Stimulated activated CD4-positive, alpha-beta T cell treated with anti-CD3 and anti-CD28 coated beads, TNF-alpha, amount 100 ng/mL, for 24 hours (primary cell): Measurements from ENCODE around the gene RPL6.

Source experiments
- DNase-seq, 3 experiments: peaks; one replicate each; pipeline ENCODE4 v3.0.0-alpha.2; 2020; ENCODE audit warnings: low read depth in 3 of 3

The RPL6 gene

DNA sequence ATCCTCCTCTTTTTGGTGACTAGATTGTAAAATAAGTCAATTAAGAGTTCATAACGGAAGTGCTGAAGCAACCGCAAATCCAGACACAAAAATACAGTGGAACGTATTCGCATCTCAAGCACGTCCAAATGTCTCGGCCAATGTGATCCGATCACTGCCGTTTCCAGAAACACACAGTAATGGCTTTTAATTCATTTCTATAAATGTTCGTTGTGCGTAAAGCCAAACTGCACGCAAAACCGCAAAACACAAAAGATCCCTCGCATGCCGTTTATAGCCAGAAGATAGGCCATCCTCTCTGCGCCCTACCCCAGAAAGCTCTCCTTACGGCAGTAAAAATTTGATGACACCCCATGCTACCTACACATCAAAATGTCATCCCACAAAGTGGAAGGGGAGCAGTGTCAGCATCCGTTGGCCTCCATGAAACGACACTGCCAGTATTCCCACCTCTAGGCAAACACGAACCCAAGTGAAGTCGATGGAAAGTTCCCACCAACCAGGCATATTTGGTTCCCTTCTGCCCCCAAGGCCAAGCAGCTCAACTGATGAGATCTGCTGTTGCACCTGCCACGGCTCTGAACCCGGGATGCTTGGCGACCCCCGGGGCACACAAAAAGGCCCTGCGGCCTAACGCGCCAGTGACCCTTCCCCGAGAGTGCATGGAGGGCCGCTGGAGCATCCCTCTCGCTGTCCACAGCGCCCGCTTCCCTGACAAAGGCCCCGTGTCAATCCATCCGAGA, 28.6 kb downstream of the RPL6 start:
- no peak for DNase-seq

DNA sequence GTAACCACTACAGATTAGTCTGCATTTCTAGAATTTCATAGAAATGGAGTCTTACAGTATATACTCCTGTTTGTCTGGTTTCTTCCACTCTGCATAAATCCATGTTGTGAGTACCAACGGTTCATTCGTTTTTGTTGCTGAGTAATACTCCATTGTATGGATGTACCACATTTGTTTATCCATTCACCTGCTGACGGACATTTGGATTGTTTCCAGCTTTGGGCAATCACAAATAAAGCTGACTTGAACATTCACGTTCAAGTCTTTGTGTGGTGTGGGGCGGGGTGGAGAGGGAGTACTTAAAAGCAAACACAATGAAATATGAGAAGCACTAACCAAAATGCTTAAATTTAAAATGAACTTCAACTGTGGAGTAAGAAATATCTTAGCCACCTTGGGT, 34.3 kb downstream of the RPL6 start:
- no peak for DNase-seq

DNA sequence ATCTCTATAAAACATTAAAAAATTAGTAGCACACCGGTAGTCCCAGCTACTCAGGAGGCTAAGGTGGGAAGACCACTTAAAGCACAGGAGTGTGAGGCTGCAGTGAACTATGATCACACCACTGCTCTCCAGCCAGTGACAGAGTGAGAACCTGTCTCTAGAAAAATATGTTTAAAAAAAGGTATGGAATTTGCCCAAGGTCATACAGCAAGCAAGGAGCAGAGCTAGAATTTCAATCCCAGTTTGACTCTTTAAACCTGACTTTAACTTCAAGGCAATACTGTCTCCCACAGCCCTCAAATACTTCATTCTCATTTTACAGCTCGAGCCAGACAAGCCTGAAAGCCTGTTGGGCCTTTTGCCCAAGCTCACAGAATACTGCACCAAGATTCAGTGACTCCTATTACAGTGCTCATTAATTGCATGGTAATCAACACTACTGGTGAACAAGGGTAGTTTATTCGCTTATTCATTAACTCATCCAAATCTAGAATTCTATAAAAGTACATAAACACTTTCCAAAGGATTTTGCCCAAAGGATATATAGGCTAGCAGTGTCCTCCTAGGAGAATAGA, 35.2 kb downstream of the RPL6 start:
- no peak for DNase-seq

DNA sequence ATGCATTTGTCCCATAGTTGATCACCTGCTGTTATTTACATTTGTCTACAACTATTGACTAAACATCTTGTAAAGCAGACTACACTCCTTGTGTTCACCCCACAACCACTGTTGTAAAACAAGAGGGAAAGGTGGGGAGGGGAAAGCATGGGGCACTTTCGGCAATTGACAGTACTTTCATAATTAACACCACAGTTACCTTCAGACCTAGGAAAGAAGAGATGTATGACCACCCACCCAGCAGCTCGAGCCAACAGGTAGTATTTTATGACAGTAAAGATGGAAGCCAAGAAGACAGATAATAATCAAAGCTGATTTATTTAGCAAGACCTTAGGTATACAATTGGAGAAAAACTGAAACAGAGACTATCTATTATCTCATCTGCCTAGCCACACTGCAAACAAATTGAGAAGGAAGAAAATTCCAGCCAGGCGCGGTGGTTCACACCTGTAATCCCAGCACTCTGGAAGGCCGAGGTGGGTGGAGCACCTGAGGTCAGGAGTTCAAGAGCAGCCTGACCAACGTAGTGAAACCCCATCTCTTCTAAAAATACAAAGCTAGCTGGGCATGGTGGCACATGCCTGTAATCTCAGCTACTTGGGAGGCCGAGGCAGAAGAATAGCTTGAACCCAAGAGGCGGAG, 38.4 kb downstream of the RPL6 start:
- DNase-seq: no peak

DNA sequence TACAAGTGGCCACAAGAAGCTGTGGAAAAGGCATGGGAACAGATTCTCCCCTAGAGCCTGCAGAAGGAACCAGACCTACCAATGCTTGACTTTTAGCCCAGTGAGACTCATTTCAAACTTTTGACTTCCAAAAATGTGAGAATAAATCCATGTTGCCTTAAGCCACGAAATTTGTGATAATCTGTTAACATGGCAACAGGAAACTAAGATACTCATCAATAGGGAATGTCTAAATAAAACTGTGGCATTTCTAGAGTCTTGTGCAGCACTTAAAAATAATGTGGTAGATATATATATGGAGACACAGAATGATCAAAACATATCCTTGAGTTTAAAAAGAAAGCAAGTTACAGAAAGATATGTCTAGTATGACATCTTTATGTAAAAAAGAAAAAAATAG, 39.2 kb downstream of the RPL6 start:
- DNase-seq: no peak

DNA sequence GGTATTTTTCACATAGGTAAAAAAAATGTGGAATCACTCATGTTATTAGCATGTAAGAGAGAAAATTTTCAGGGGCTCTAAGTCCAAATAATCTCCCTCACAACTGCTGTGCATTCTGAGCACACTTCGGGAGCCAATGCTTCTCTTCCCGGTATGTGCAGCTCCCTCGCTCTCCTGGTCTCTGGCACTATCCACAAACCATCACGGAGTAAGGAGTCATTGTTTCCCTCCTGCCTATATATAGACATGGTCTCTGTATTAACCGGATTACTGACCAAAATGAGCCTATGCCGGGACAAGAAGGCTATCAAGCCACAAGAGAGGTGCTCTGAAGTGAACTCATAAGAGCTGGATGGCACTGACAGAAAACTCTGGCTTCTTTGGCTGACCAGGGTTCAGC, 40.5 kb downstream of the RPL6 start:
- no peak for DNase-seq

DNA sequence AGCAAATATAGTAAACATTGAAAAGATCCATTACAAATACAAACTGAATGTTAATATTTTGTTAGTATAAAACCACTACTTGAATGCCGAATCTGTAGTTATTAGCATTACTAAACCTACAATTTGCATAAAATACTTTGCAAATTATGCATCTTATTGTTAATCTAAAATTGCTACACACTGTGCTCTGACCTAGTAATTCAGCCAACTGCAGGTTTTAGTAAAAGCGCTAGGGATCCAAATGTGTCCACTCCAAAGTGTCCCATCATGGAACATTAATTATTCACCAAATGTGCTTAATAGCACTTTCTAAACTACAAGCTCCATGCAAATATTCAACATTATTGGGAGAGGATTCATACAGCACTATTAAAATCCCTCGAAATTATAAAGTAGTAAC, 41.4 kb downstream of the RPL6 start:
- no peak for DNase-seq

DNA sequence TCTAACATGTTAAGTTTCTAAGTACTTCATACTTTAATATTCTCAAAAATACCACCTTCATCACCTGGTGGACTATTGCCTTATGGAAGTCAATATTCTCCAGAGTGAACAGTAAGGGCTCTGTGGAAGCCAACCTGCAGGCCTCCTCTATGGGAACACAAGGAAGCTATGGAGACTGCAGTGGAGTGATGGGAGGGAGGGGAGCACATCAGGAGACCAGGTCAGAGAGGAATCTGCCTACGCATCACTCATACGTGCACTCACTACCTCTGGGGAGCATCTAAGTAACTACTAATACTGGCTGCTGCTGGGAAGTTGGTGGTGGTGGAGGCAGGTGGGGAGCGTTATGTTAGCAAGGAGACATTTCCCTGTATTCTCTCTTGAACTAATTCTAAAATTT, 47.1 kb downstream of the RPL6 start:
- no peak for DNase-seq

DNA sequence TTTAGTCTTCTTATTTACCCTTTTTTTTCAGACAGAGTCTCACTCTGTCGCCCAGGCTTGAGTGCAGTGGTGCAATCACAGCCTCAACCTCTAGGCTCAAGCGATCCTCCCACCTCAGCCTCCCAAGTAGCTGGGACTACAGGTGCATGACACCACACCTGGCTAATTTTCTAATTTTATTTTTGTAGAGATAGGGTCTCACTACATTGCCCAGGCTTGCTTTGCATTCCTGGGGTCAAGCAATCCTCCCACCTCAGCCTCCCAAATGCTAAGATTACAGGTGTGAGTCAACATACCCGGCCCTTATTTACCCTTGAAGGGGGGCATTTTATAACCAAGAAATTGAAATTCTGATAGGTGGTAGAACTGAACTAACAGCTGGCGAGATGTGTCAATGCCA, 48.1 kb downstream of the RPL6 start:
- no peak for DNase-seq

DNA sequence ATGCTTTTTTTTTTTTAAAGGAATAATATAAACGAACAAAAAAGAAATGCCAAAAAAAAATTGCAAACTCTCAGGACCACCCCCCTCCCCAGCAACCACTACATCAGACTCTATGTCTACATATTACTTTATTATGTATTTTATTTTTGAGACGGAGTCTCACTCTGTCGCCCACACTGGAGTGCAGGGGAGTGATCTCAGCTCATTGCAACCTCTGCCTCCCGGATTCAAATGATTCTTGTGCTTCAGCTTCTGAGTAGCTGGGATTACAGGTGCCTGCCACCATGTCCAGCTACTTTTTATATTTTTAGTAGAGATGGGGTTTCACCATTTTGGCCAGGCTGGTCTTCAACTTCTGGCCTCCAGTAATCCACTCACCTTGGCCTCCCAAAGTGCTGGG, 50.1 kb downstream of the RPL6 start:
- DNase-seq: no peak

DNA sequence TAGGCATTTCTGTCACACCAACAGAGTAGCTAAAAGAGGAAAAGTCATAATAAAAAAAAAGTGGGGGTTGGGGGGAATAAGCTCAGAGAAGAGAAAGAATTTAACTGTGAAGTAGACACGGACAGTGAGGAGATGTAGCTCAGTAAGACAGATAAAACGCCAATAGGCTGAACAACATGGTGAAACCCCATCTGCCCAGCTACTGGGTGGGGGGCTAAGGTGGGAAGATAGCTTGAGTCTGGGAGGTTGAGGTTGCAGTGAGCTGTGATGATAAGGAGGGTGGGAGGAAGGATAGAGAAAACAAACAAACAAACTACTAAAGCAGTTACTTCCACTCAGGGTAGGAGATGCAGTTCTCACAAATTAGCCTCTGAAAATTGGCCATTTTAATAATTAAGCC, 52.2 kb downstream of the RPL6 start:
- DNase-seq: no peak
